ENCODE results near the gene CPXCR1.
"Not testable (repeated sequence)": the region's sequence is repeated elsewhere in the genome, so short reads cannot be mapped to it uniquely, and the experiment has no call there.

The CPXCR1 gene

DNA sequence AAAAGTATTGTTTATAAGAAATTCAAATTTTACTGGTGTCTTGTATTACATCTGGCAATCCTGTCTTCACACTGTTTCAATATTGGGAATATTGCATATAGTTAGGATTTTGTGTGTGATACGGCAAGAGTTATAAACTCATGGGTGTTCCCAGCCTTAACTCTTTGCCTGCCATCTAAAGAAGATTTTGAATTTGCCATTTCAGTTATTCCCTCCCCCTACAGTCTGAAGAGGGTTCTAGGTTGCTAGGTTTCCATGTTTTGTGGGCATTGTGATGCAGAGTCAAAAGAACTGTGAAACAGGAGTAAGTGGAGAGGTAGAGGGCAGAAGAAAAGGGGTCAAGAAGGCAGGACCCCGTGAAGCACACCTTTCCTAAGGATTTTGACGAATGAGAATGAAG, at the start of gene CPXCR1:
Gene CPXCR1 (plus strand): TSS at position 301 of the 400 bp plus-strand sequence. CDS start 6,190 bp downstream, outside the sequence.
- no peak within 1 kb of the TSS for H3K4me3 ChIP-seq (ENCODE audit: low read depth, low read length)
- no peak for DNase-seq (ENCODE audit: low read depth)
- no peak for TF ChIP-seq CTCF (IDR thresholded peaks at IDR 0.05; ENCODE audit: control insufficient read depth, extremely low read depth, insufficient read depth)

DNA sequence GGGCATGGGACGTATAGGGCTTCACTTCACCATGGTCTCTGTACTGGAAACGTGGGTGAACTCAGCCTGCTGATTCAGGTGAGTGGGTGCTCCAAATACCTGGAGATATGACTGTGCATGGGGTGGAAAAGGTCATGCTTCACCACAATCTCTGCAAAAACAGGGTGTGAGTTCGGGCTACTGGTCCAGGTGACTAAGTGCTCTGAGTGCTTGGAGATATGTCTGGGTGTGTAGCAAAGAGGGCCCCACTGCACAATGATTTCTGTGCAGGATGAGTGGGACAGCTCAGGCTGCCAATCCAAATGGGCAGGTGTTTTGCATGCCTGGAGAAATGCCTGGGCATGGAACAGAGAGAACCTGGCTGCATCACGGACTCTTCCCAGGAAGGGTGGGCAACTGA, 11.2 kb upstream of the CPXCR1 start:
- no peak overlapping the region for H3K4me3 ChIP-seq (ENCODE audit: low read depth, low read length)
- DNase-seq (ENCODE audit: low read depth) = no peak
- TF ChIP-seq CTCF (IDR thresholded peaks at IDR 0.05; ENCODE audit: control insufficient read depth, extremely low read depth, insufficient read depth) = no peak

- H3K4me3 ChIP-seq (ENCODE audit: low read depth, low read length); DNase-seq (ENCODE audit: low read depth): not testable (repeated sequence)
Observed at GRCh38 chrX:88746215-88746614, 810 bp upstream of the CPXCR1 start.

- not testable (repeated sequence) for H3K4me3 ChIP-seq (ENCODE audit: low read depth, low read length); DNase-seq (ENCODE audit: low read depth)
Observed at GRCh38 chrX:88752339-88752738, 5.3 kb downstream of the CPXCR1 start.

DNA sequence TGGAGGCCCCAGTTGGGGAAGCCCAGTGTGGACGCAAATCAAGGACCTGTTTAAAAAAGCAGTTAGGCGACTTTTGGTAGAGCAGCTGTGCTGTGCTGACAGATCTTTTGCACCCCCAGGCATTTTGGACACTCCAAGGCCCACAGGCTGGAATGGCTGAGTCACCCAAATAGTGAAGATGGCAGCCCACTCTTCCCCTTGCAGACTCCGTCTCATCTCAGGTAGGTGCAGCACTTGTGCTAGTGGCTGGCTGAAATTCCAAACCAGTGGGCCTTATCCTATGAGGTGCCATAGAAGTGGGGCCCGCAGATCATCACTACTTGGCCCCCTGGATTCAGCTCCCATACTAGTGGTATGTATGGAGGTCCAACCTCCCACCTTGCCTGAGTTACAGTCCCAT, 42.8 kb downstream of the CPXCR1 start:
- TF ChIP-seq CTCF (IDR thresholded peaks at IDR 0.05; ENCODE audit: control insufficient read depth, extremely low read depth, insufficient read depth) = no peak
- H3K4me3 ChIP-seq (ENCODE audit: low read depth, low read length) = no peak overlapping the region
- DNase-seq (ENCODE audit: low read depth) = no peak

All from LNCaP clone FGC (cell line).